Nephron (organoid): ENCODE results near the gene ACBD3.

Experiments used
- H3K27ac Mint-ChIP-seq, 3 experiments: 2 replicates each; pipeline ENCODE4 v1.8.0; 2020; ENCODE audit warnings: mixed read lengths in 3 of 3, mild to moderate bottlenecking in 2 of 3, moderate library complexity in 1 of 3
- H3K27me3 Mint-ChIP-seq: 2 replicates; pipeline ENCODE4 v1.8.0; 2021; ENCODE audit warnings: low read depth, mild to moderate bottlenecking, moderate library complexity, mixed read lengths
- H3K36me3 Mint-ChIP-seq: 2 replicates; pipeline ENCODE4 v1.8.0; 2020; ENCODE audit warnings: low read depth, mixed read lengths
- H3K4me1 Mint-ChIP-seq: 2 replicates; pipeline ENCODE4 v1.8.0; 2020; ENCODE audit warnings: mixed read lengths
- H3K4me3 Mint-ChIP-seq, 3 experiments: 2 replicates each; pipeline ENCODE4 v1.8.0; 2020; ENCODE audit warnings: mild to moderate bottlenecking in 3 of 3, mixed read lengths in 3 of 3, moderate library complexity in 2 of 3
- H3K9me3 Mint-ChIP-seq: 2 replicates; pipeline ENCODE4 v1.8.0; 2020; ENCODE audit warnings: mixed read lengths
- TF ChIP-seq, protein P1 (sequence below), 3 experiments: fragments of 200-600 bp; sonication (generic); IDR thresholded peaks; one replicate each; pipeline ENCODE4 v1.5.0; 2021; ENCODE audit warnings: antibody characterized with exemption in 3 of 3; ENCODE audit not compliant: unreplicated experiment in 3 of 3

ACBD3 gene

DNA sequence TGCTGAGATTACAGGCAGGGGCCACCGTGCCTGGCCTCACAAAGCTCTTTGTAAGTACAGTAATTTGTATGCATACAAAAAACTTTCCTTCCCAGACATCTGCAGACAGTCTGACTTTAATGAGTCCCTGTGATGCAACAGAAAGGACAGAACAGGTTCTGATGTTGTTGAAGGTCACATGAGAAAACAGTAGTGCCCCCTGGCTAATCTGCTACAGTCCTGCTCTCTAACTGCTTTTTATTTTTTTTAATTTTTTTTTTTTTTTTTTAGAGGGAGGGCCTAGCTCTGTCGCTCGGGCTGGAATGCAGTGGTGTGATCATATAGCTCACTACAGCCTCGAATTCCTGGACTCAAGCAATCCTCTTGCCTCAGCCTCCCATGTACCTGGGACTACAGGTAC is 36.7 kb downstream of the ACBD3 start:
- Mint-ChIP-seq H3K4me1 (no peaks in the 10 kb centered on the region), H3K36me3 (peaks cover 74% of the 10 kb centered on the region), H3K27ac (no peak overlapping the region), H3K4me3 (no peak overlapping the region), H3K9me3 (no peaks in the 10 kb centered on the region), H3K27me3 (no peaks in the 10 kb centered on the region)
- TF ChIP-seq, protein P1, sequence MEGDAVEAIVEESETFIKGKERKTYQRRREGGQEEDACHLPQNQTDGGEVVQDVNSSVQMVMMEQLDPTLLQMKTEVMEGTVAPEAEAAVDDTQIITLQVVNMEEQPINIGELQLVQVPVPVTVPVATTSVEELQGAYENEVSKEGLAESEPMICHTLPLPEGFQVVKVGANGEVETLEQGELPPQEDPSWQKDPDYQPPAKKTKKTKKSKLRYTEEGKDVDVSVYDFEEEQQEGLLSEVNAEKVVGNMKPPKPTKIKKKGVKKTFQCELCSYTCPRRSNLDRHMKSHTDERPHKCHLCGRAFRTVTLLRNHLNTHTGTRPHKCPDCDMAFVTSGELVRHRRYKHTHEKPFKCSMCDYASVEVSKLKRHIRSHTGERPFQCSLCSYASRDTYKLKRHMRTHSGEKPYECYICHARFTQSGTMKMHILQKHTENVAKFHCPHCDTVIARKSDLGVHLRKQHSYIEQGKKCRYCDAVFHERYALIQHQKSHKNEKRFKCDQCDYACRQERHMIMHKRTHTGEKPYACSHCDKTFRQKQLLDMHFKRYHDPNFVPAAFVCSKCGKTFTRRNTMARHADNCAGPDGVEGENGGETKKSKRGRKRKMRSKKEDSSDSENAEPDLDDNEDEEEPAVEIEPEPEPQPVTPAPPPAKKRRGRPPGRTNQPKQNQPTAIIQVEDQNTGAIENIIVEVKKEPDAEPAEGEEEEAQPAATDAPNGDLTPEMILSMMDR (IDR thresholded peaks at IDR 0.05; ENCODE audit: unreplicated experiment in 3 of 3) = peak in 1 of 3 experiments; percentile 15

DNA sequence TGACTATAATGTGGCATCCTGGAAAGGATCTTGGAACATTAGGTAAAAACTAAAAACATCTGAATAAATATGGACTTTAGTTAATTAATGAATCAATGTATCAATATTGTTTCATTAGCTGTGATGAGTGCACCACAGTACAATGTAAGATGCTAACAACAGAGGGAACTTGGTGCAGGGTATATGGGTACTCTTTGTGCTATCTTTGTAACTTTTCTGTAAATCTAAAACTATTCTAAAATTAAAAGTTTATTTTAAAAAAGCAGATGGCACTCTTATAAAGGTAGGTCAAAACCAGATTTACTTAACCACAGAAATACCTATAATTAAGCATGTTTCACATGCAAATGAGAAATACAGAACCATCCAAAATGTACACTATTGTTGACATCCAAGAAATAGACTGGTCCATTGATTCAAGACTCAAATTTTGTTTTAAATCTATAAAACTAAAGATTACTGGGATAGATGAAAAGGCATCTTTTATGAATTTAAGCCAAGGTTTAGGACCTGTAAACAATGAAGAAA is 38.4 kb downstream of the ACBD3 start:
- Mint-ChIP-seq H3K9me3 (no peaks in the 10 kb centered on the region), H3K4me3 (no peak overlapping the region), H3K27me3 (no peaks in the 10 kb centered on the region), H3K27ac (no peak overlapping the region), H3K4me1 (no peaks in the 10 kb centered on the region), H3K36me3 (peaks cover 77% of the 10 kb centered on the region)
- TF ChIP-seq, protein P1 (IDR thresholded peaks at IDR 0.05; ENCODE audit: unreplicated experiment in 3 of 3) = no peak

DNA sequence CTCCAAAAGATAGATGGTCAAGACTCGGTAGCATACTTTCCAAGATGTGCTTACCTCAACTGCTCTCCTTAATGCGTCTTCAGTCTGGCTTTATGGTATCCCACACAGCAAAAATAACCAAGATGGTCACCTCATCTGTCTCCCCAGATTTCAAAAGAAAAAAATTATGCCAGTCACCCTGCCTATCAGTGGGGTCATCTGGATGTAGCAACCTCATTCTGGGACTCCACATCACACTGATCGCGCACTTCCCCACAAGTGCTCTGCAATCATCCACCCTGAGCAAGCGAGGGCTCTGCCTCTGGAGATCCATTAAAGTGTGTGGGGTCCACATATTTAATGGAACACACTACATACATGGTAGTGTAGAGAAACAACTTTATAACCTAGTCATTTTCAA is 42.5 kb downstream of the ACBD3 start:
- TF ChIP-seq, protein P1 (IDR thresholded peaks at IDR 0.05; ENCODE audit: unreplicated experiment in 3 of 3) = no peak
- no peaks in the 10 kb centered on the region for H3K4me1 Mint-ChIP-seq
- no peak overlapping the region for H3K4me3 Mint-ChIP-seq
- no peak overlapping the region for H3K27ac Mint-ChIP-seq
- H3K36me3 Mint-ChIP-seq = peaks cover 53% of the 10 kb centered on the region
- H3K27me3 Mint-ChIP-seq = no peaks in the 10 kb centered on the region
- no peaks in the 10 kb centered on the region for H3K9me3 Mint-ChIP-seq

DNA sequence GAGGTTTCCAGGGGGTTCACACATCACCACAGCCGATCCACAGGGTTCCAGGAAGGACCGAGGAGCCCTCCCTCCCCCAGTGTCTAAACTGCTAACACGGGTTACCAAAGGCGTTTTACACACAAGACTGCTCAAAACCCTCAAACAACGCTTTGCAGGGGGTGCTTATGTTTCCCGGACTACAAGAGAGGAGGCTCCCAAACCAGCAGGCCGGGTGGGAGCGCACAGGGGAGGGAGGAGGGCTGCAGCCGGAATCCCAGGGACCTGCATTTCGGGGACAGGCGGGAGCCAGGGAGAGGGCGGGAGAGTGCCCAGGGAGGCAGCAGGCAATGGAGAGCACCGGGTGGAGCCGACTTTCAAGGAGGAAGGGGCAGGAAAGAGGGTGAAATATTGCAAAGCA is 50.8 kb downstream of the ACBD3 start:
- peaks cover 4% of the 10 kb centered on the region for H3K4me1 Mint-ChIP-seq
- peak overlapping the region in 1 of 3 experiments; percentile 58 for H3K27ac Mint-ChIP-seq
- H3K36me3 Mint-ChIP-seq = no peaks in the 10 kb centered on the region
- H3K27me3 Mint-ChIP-seq = peaks cover 9% of the 10 kb centered on the region
- TF ChIP-seq, protein P1 (IDR thresholded peaks at IDR 0.05; ENCODE audit: unreplicated experiment in 3 of 3) = no peak
- no peaks in the 10 kb centered on the region for H3K9me3 Mint-ChIP-seq
- no peak overlapping the region for H3K4me3 Mint-ChIP-seq

DNA sequence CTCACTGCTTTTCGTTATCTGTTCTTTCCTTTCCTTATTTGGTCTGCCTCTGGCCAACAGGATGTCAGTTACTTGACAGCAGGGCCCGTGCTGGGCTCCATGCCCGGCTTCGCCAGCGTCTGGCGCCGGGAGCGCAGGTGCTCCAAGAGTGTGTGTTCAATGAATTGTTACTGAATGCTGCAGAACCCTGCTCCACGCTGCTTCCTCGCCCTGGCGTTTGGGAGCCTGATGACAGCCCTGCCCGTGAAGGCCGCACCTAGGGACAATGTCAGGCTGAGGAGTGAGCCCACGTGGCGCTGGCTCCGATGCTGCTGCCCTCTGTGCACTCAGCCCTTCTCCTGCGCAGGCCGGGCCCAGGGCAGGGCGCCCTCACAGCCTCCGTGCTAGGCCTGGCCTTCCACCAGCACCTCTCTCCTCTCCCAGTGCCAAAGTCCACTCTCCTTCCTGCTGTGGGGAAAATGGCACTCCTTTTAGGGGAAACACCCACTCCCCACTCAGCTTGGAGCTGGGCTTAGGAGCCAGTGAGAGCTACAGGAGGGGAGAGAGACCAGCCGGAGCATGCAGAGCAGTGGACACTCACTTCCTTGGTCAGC is 51.4 kb downstream of the ACBD3 start:
- no peaks in the 10 kb centered on the region for H3K9me3 Mint-ChIP-seq
- TF ChIP-seq, protein P1 (IDR thresholded peaks at IDR 0.05; ENCODE audit: unreplicated experiment in 3 of 3) = no peak

More for the DNA sequence above, 51.4 kb downstream of the ACBD3 start:
- peak overlapping the region; percentile 1 to 58 (median 5) for H3K27ac Mint-ChIP-seq
- H3K36me3 Mint-ChIP-seq = no peaks in the 10 kb centered on the region
- peaks cover 4% of the 10 kb centered on the region for H3K4me1 Mint-ChIP-seq
- peaks cover 9% of the 10 kb centered on the region for H3K27me3 Mint-ChIP-seq
- H3K4me3 Mint-ChIP-seq = no peak overlapping the region
